K562 (cell line): ENCODE data around the gene AKAP13. TPM values are rescaled to one million over a fixed set of nuclear protein-coding genes. Genes with fewer than 3 reads are reported as not detected.

ENCODE experiments used
- ATAC-seq: fragments of 200-7000 bp; cut with Tn5 transposase; 3 replicates; pipeline ENCODE4 v1.9.1; 2020; ENCODE audit warnings: moderate library complexity
- BruUV-seq: library from RNA; stranded (reverse); fragments of 400-500 nt; replicated peaks from 2 replicates; lab custom pipeline; 2021; lab: Mats Ljungman, UMichigan
- CTCF ChIA-PET: fragments of 300-600 bp; formaldehyde crosslinking; extraction: SDS; loops from one replicate; lab custom pipeline; 2021; ENCODE audit warnings: low intra/inter-chr PET ratio; lab: Yijun Ruan, JAX
- POLR2A ChIA-PET: fragments of 300-600, 350-650 bp; sonication (Branson Sonifier 250); formaldehyde crosslinking; extraction: SDS; loops from one replicate; lab custom pipeline; 2021; ENCODE audit warnings: antibody characterized with exemption, inconsistent platforms; lab: Yijun Ruan, JAX
- DNase-seq, 4 experiments: peaks; one replicate each; pipeline versions ENCODE4 v3.0.0 to v3.0.0-alpha.2; 2011 to 2018; ENCODE audit warnings: low spot score in 3 of 4, mixed read lengths in 3 of 4; ENCODE audit errors: extremely low read depth in 1 of 4
- FAIRE-seq: peaks from 2 replicates; lab custom pipeline; 2011; peaks lifted over from hg19 to GRCh38; lab: Jason Lieb, UNC
- H2AFZ ChIP-seq: 2 replicates; pipeline ENCODE4 v1.6.0; 2011; ENCODE audit warnings: low read depth, low read length, control low read depth, inconsistent platforms
- H3K27ac ChIP-seq: fragments of 200-600 bp; 3 replicates; pipeline ENCODE4 v1.8.0; 2011; ENCODE audit warnings: low read depth, mild to moderate bottlenecking, control low read depth, inconsistent platforms, low read length, moderate library complexity, mixed read lengths; ENCODE audit errors: extremely low read depth
- H3K27me3 ChIP-seq, 2 experiments: fragments of 300-600 bp in 1 of 2; 2 replicates in 1 of 2; 3 replicates in 1 of 2; pipeline versions ENCODE4 v1.6.0 to v1.8.0; 2011; ENCODE audit warnings: inconsistent platforms in 2 of 2, low read length in 2 of 2, mild to moderate bottlenecking in 1 of 2, mixed read lengths in 1 of 2, moderate library complexity in 1 of 2; ENCODE audit not compliant: control insufficient read depth in 2 of 2, insufficient read depth in 2 of 2
- H3K36me3 ChIP-seq: fragments of 300-600 bp; 3 replicates; pipeline ENCODE4 v1.8.0; 2011; ENCODE audit warnings: mild to moderate bottlenecking, low read length, inconsistent platforms; ENCODE audit not compliant: control insufficient read depth, insufficient read depth
- H3K4me1 ChIP-seq, 2 experiments: fragments of 200-600 bp in 1 of 2; replicated peaks in 1 of 2; 2 replicates in 1 of 2; 3 replicates in 1 of 2; pipeline versions ENCODE4 v1.5.1 to v1.8.0; 2011; ENCODE audit warnings: inconsistent platforms in 2 of 2, low read length in 2 of 2, mild to moderate bottlenecking in 1 of 2, mixed read lengths in 1 of 2, moderate library complexity in 1 of 2; ENCODE audit not compliant: control insufficient read depth in 2 of 2, insufficient read depth in 2 of 2
- H3K4me2 ChIP-seq: 2 replicates; pipeline ENCODE4 v1.6.1; 2011; ENCODE audit warnings: low read length, control low read depth, inconsistent platforms, mixed read lengths; ENCODE audit not compliant: insufficient read depth
- H3K4me3 ChIP-seq: fragments of 200-600 bp; sonication (generic), shearing (Covaris generic); 2 replicates; pipeline ENCODE4 v1.5.1; 2016; ENCODE audit warnings: control low read depth, inconsistent platforms
- H3K79me2 ChIP-seq: fragments of 200-600 bp; 3 replicates; pipeline ENCODE4 v1.8.0; 2011; ENCODE audit warnings: low read length, inconsistent platforms; ENCODE audit not compliant: control insufficient read depth, insufficient read depth
- H3K9ac ChIP-seq, 2 experiments: 2 replicates each; pipeline versions ENCODE4 v1.6.0 to v1.6.1; 2011; ENCODE audit warnings: low read depth in 2 of 2, low read length in 2 of 2, control low read depth in 1 of 2, inconsistent platforms in 1 of 2, mild to moderate bottlenecking in 1 of 2, mixed read lengths in 1 of 2; ENCODE audit not compliant: insufficient read depth in 1 of 2
- H3K9me1 ChIP-seq: one replicate; pipeline ENCODE4 v1.6.0; 2011; ENCODE audit warnings: inconsistent platforms, mild to moderate bottlenecking, low read length, moderate library complexity; ENCODE audit not compliant: control insufficient read depth, insufficient read depth
- H3K9me3 ChIP-seq: replicated peaks from 2 replicates; pipeline ENCODE4 v1.5.1; 2011; ENCODE audit warnings: low read depth, low read length, inconsistent platforms; ENCODE audit not compliant: control insufficient read depth, insufficient read depth
- H4K20me1 ChIP-seq: replicated peaks from 2 replicates; pipeline ENCODE4 v1.6.1; 2011; ENCODE audit warnings: low read length, inconsistent platforms, mixed read lengths; ENCODE audit not compliant: control insufficient read depth, insufficient read depth
- FOXK2 ChIP-seq, 2 experiments: fragments of 450-650 bp; IDR thresholded peaks in 1 of 2; conservative IDR thresholded peaks in 1 of 2; 2 replicates each; pipeline ENCODE4 v1.6.1; 2016; ENCODE audit warnings: low read depth in 2 of 2, mild to moderate bottlenecking in 1 of 2
- KAT8 ChIP-seq: fragments of 450-650 bp; IDR thresholded peaks from 2 replicates; pipeline ENCODE4 v1.6.1; 2016; ENCODE audit warnings: low read depth, mild to moderate bottlenecking
- NCOA4 ChIP-seq: fragments of 450-650 bp; IDR thresholded peaks from 2 replicates; pipeline ENCODE4 v1.6.1; 2018; ENCODE audit warnings: mild to moderate bottlenecking; ENCODE audit not compliant: partially characterized antibody
- NR4A1 ChIP-seq, 2 experiments: fragments of 250-450 bp in 1 of 2; fragments of 450-650 bp in 1 of 2; sonication (Bioruptor Pico) in 1 of 2; IDR thresholded peaks; 2 replicates each; pipeline versions ENCODE4 v1.4.0 to v1.6.1; 2016 to 2020; ENCODE audit warnings: mild to moderate bottlenecking in 2 of 2, missing compliant biosample characterization in 1 of 2, missing genetic modification characterization in 1 of 2, moderate library complexity in 1 of 2
- SMAD2 ChIP-seq: fragments of 150-350 bp; IDR thresholded peaks from 2 replicates; pipeline ENCODE4 v1.6.1; 2014; ENCODE audit warnings: low read depth, mild to moderate bottlenecking, low read length
- WGBS: fragments of 100-300 bp; shearing (Covaris generic); methylation state at CpG from one replicate; pipeline ENCODE4 v1.1.6; 2016; ENCODE audit warnings: low coverage, mixed read lengths; ENCODE audit not compliant: insufficient coverage; ENCODE audit errors: missing lambda C conversion rate; 5-methylcytosine and 5-hydroxymethylcytosine counted together
- in situ Hi-C: fragments of 300-500 bp; cut with MboI; formaldehyde crosslinking; loops from 4 replicates; pipeline ENCODE4 v1.15.0; 2018; ENCODE audit warnings: inconsistent platforms, mixed read lengths
- intact Hi-C: fragments of 100-400 bp; cut with micrococcal nuclease; formaldehyde crosslinking; loops from 2 replicates; pipeline ENCODE4 v1.14.2; 2022
- polyA plus RNA-seq, 8 experiments: library from polyadenylated mRNA; depleted of rRNA in 4 of 8; stranded (reverse) in 5 of 8; unstranded in 3 of 8; fragments of >200 nt; fragmentation: Nextera tagmentation in 2 of 8; fragmentation: Illumina TruSeq in 1 of 8; extraction: Ambion mirVana in 2 of 8; extraction: Trizol in 1 of 8; gene quantifications; 2 replicates each; pipeline versions ENCODE4 v1.2.1 to v1.2.3, GENCODE V29; 2011 to 2014; ENCODE audit warnings: inconsistent platforms in 1 of 8, missing spikeins in 1 of 8
- total RNA-seq, 7 experiments: library from RNA; depleted of rRNA in 6 of 7; stranded (reverse); fragments of >200 nt in 6 of 7; fragmentation: Illumina TruSeq in 2 of 7; extraction: Trizol in 2 of 7; gene quantifications; 2 replicates each; pipeline versions ENCODE4 v1.2.1 to v1.2.3, GENCODE V29; 2011 to 2021; ENCODE audit warnings: low replicate concordance in 1 of 7

AKAP13 gene
- total and polyA plus RNA-seq, 9 of the 15 experiments (the other 6 are each of a cell fraction or from before 2014, with no cell fraction given) = 0.03 to 1.7 (median 0.42) TPM

GRCh38 chr15:85439996-85440395, 59.6 kb downstream of the AKAP13 start:
- intact Hi-C loops = no loop called here
- H3K9ac ChIP-seq = no peak overlapping the region
- H4K20me1 ChIP-seq = no peaks in the 10 kb centered on the region
- POLR2A ChIA-PET = interaction anchor here (1.0 kb wide), 1 partner anchor 10 kb away, joined by 3 read pairs; no protein-coding TSS in a partner anchor
- no peak overlapping the region for H3K4me2 ChIP-seq
- TF ChIP-seq SMAD2 (no peak), NR4A1 (CRISPR knock-in tag; IDR thresholded peaks at IDR 0.05) (no peak), NR4A1 (tag; IDR thresholded peaks at IDR 0.05) (no peak)
- in situ Hi-C loops = no loop called here
- no peak overlapping the region for H3K27ac ChIP-seq
- H3K36me3 ChIP-seq = no peaks in the 10 kb centered on the region
- no peaks in the 10 kb centered on the region for H3K4me1 ChIP-seq
- no peaks in the 10 kb centered on the region for H3K9me1 ChIP-seq
- H3K79me2 ChIP-seq = no peaks in the 10 kb centered on the region
- H3K4me3 ChIP-seq = no peak overlapping the region
- DNase-seq (no peak), FAIRE-seq (no peak), ATAC-seq (no peak)
- no peaks in the 10 kb centered on the region for H3K9me3 ChIP-seq
- no TSS peak for BruUV-seq
- H2AFZ ChIP-seq = no peak overlapping the region
- CTCF ChIA-PET = no interaction called here
- H3K27me3 ChIP-seq = no peaks in the 10 kb centered on the region

GRCh38 chr15:85440451-85440850, 60.0 kb downstream of the AKAP13 start:
- Histone ChIP-seq H3K4me3 (no peak overlapping the region), H2AFZ (no peak overlapping the region), H3K36me3 (no peaks in the 10 kb centered on the region), H4K20me1 (no peaks in the 10 kb centered on the region), H3K4me1 (no peaks in the 10 kb centered on the region), H3K9ac (no peak overlapping the region), H3K27ac (no peak overlapping the region), H3K9me3 (no peaks in the 10 kb centered on the region), H3K9me1 (no peaks in the 10 kb centered on the region), H3K4me2 (no peak overlapping the region), H3K79me2 (no peaks in the 10 kb centered on the region), H3K27me3 (no peaks in the 10 kb centered on the region)
- ChIA-PET POLR2A (interaction anchor here (0.6 to 1.0 kb wide), 2 partner anchors 9 to 39 kb away, joined by 3 to 4 read pairs; no protein-coding TSS in a partner anchor), CTCF (no interaction called here)
- intact Hi-C loops (no loop called here), in situ Hi-C loops (no loop called here)
- ATAC-seq = no peak
- WGBS = 0% methylated on average over 2 of the region's 2 CpGs
- FAIRE-seq = no peak
- DNase-seq = no peak
- BruUV-seq = no TSS peak
- TF ChIP-seq KAT8 = no peak
- no peak for TF ChIP-seq FOXK2 (conservative IDR thresholded peaks at IDR 0.05 in 1 of 2, IDR thresholded peaks at IDR 0.05 in 1 of 2; ENCODE audit: low read depth in 2 of 2)
- no peak for TF ChIP-seq NCOA4
